H1 (cell line): ENCODE measurements around the gene ANKRD6. TPM values are rescaled to one million over a fixed set of nuclear protein-coding genes. Genes with fewer than 3 reads are reported as not detected.

ENCODE experiments used
- CTBP2 ChIP-seq: IDR thresholded peaks from 2 replicates; pipeline ENCODE4 v1.7.0; 2011; ENCODE audit warnings: borderline replicate concordance, mild to moderate bottlenecking, moderate library complexity, mixed read lengths, low read length; ENCODE audit not compliant: insufficient read depth, insufficient read length
- GTF2F1 ChIP-seq: IDR thresholded peaks from 2 replicates; pipeline ENCODE4 v1.6.1; 2012; ENCODE audit warnings: low read depth, low read length, improper control_type of control experiment, borderline replicate concordance
- polyA plus RNA-seq, 7 experiments: library from polyadenylated mRNA; depleted of rRNA in 3 of 7; stranded (reverse) in 5 of 7; unstranded in 2 of 7; fragments of >200 nt in 5 of 7; fragments of 200-250 nt in 2 of 7; gene quantifications; 1 replicate in 5 of 7; 2 replicates in 1 of 7; 4 replicates in 1 of 7; pipeline versions ENCODE4 v1.2.1 to v1.2.3, GENCODE V29; 2011 to 2013; ENCODE audit warnings: missing spikeins in 2 of 7, mixed read lengths in 2 of 7
- total RNA-seq: library from RNA; stranded (reverse); fragmentation: NEBNext Ultra II Directional; extraction: Animal tissue kit (Norgen Biotek cat#: 25700); gene quantifications from 2 replicates; pipeline ENCODE4 v1.2.1, GENCODE V29; 2021

The ANKRD6 gene
- total and polyA plus RNA-seq, 2 of the 8 experiments (the other 6 are each of a cell fraction or from before 2014, with no cell fraction given), result 5.9 to 12.8 TPM

DNA sequence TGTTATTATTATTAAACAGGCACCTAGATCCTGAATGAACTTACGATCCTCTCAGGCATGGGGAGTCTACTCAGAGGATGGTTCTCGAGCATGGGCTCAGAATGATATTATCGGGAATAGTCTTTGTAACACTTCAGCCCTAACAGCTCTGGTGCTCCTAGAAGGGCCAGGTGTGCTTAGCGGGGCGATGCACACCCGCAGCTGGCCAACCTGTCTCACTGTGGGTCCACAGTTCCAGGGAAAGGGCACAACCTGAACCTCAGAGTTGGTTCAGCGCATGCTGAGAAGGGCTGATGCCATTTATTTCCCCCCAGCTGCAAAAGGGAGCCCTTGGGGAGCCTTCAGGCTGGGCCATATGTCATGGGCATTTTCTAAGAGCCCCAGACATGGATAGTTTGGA is 47.1 kb upstream of the ANKRD6 start (continued):
- TF ChIP-seq CTBP2 (no peak), GTF2F1 (no peak)
